NCI-H146 treated with DMSO at 0.1 percent for 48 hours (cell line): ENCODE measurements around the gene NECAB3.

ENCODE experiments used
- DNase-seq: peaks from one replicate; lab custom pipeline; 2025; ENCODE audit not compliant: unreplicated experiment; lab: John Stamatoyannopoulos, UW

Gene NECAB3

DNA sequence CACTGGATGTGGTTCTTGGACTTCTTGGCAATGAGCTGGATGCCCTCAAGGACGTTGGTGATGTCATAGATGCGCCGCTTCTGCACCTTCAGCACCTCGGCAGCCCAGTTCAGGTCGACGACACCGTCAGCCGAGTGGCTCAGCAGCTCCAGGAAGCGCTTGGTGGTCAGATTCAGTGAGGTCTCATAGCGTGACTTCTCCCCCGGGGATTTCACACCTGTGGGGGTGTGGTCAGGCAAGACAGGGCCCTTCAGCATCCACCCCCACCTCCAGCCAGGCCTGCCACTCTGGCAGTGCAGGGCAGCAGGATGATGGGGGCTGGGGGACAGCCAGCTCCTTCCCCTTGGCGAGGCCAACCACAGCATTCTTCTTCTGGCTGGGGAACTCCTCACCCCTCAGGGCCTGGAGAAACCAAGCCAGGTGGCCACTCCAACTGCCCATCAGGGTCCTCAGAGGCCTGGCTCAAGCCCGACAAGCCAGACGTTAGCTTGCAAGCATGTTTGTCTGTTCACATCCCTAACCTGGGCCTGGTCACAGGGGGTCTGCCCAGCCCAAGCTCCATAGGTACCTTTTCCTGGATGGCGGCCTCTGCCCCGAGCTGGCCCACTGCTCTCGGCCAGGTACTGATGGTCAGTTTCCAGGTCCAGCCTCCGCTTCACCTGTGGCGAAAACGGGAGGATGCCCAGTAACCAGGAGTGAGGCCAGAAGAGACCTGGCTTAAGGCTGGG lies 5.7 kb upstream of the NECAB3 start:
- no peak for DNase-seq

DNA sequence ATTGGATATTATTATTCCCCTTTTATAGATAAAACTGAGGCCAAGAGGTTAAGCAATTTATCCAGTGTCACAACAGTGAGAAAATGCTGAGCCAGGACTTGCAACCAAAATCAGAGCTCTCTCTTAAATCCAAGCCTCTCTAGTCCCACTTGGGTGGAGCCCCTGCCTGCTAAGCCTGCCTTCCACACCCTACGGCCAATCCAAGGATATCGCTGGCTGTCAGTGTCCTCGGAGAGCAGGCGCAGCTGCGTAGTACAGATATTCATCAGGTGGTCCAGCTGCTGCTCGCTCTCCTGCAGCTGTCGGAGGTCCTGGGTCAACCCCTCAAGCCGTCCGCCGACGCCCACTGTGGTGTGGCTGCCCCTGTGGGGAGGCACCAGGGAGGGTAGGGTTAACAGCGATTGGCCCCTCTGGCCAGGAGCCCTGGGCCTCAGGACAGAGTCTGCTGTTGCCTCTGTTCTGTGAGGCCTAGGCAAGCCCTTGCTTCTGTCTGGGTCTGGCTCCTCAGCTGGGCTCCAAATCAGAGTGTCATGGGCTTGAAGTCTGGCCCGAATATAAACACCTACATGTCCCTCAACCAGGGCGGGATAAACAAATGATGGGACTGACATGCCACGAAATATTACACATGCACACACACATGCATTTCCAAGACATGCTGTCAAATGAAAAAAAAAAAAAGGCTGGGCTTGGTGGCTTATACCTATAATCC lies 3.9 kb upstream of the NECAB3 start:
- no peak for DNase-seq

DNA sequence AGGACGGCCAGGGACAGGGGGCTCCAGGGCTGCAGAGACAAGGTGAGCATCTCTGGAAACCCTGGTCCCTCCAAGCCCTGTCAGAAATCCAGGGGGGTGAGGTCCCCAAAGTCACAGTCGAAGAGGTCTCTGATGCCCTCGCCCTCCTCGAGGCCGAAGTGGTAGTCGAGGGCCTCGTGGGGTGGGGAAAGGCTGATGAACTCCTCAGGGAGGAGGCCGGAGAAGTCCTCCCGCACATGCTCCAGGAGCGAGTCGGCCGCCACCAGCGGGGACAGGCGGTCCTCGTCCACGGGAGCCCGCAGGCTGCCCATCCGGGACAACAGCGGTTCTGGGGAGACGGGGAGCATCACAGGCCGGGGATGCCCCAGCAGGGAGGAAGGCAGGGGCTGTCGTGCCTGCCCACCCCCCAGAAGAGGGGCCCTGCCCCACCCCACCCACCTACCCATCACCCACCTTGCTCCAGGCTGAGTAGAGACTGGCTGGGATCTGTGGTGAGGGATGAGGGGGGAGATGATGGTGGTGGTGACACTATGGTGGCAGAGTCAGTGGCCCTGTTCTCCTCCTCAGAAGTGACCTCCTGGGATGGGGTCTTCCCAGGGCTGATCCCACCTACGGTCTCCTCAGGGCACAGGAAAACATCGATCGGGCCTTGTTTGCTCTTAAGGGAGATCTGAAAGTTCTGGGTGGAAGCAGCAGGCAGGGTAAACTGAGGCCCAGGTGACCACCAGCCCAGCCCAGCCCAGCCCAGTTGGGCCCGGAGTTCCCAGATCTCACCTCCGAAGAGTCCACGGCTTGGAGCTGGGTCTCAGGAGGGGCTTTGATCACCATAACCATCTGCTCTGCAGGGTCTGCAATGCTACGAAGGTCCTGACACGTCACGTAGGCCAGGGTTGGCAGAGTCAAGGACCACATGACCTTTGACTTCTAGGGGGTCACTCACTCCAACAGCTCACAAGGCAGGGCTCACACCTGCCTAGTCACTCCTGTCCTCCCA lies 2.7 kb upstream of the NECAB3 start:
- no peak for DNase-seq

DNA sequence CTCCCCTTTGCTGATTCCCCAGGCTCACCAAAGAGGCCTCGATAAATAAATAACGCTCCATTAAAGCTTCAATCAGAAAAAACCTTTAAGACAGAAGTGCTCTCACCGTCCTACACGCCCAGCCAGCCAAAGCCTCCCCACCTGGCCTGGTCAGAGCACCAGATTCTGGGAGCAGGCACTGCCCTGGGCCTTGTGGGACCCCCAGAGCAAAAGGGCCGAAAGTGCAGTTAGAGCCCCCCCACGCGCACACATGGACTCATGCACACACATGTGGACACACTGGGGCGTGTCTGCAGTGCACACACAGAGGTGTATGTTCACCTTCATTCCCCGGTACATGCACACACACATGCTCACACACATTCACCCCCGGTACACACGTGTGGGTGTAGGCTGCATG lies 1.9 kb upstream of the NECAB3 start:
- no peak for DNase-seq

DNA sequence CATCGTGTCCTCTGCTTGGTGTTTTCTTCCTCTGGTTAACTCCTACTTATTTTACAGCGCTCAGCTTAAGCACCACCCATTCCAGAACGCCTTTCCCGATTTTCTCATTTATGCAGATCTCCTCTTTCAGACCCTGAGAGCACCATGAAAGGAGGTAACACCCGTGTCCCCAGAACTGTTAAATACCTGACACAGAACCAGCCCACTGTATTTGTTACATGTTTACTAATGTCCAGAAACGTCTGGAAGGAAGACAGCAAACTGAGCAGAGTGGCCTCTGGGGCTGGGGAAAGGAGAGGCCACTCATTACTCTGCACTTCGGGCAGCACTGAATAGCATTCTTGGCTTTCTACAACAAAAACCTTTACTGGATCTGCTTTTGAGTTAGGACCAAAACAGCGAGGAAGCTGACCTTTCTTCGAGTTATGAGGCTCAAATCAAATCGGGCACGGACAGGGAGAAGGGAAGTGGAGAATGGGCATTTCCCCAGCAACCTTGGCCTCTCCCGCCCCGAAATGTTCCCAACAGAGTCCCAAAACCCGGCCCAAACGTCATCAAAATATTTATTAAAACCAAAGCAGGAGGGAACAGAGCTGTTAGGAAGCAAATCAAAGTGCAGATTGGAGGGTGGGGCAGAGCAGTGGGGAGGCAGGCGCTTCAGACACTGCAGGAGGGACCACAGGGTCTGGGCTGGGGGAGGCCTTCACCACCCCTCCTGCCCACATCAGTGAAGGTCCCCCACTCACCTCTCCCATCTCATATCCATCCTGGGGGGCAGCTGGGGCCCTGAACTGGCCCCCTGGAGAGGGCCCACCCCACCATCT lies 1.1 kb upstream of the NECAB3 start:
- peak; percentile 16 for DNase-seq

DNA sequence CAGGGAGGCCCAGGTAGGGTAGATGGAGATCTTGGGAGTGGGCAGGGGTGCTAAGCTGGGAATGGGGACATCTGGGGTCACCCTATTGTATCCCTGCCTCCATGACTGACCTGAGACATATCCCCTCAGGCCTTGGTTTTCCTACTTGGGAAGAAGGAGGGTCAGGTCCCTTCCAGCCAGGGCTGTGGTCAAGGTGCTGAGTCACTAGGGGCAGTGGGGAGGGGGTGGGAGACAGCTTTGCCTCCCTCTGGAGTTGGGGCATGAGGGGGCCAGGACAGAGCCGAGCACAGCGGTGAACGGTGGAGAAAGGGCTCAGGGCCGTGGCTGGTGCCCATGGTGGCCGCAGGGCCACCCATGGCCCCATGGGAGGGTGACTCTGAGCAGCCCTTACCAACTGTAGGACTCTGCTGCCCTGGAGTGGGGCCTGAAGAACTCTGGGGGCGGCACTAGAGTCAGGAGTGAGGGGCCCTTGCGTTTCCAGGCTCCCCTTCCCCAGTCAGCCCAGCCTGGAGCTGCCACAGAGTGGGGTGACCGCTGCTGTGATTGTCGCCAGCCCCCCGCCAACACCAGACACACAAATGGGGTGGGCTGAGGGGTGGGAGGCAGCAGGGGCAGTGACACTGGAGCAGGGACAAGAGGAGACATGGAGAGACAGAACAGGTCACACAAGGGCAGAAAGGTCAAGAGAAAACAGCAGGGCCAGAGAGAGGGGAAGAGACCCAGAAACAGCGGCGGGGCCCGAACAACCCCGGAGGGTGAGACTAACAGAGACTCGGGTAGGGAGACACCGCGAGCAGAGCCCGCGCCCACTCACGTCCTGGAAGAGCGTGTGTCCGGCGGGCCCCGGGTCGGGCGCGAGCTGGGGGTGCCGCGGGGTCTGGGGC lies 576 bp downstream of the NECAB3 start:
- DNase-seq: peak; percentile 54

DNA sequence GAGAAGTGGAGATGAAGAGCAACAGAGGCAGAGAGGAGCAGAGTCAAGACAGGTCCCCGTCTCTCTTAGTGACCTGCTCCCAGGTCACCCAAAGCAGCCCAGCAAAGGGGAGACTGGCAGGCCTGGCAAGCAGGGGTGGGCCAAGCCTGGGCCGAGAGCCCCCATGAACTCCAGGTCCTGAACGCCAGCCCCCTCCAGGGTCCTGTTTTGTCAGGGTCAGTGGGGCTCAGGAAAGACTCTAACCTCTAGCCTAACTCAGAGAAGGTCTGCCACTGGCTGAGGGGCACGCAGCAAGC lies 1.2 kb downstream of the NECAB3 start:
- no peak for DNase-seq

DNA sequence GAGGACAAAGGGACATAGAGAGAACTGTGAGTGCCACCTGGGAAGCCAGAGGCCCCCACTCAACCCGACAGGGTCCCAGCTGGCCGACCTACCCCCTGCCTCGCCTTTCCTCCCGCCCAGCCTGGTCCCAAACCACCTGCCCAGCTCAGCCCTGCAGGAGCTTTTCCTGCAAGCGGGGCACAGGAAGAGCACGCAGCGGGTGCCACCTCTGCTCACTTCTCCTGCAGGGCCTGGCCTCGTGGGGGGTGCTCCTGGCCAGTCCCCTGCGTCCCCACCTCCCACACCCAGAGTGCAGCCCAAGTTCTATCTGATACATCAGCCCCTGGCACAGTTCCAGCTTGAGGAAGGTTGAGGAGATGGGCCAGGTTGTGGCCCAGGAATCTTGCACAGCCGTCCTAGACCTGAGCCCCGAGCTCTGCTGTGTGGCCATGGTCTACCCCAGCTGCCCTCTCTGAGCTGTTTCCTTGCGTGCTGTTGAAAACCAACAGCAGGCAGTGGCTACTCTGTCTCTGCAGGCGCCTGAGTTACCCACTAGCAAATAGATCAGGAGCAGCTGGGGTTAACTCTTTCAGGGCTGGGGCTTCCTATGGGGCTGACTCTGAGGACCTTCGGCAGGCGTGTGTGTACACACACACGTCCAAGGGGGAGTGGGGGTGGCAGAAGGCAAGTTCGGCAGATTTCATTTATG lies 1.7 kb downstream of the NECAB3 start:
- peak; percentile 94 for DNase-seq

DNA sequence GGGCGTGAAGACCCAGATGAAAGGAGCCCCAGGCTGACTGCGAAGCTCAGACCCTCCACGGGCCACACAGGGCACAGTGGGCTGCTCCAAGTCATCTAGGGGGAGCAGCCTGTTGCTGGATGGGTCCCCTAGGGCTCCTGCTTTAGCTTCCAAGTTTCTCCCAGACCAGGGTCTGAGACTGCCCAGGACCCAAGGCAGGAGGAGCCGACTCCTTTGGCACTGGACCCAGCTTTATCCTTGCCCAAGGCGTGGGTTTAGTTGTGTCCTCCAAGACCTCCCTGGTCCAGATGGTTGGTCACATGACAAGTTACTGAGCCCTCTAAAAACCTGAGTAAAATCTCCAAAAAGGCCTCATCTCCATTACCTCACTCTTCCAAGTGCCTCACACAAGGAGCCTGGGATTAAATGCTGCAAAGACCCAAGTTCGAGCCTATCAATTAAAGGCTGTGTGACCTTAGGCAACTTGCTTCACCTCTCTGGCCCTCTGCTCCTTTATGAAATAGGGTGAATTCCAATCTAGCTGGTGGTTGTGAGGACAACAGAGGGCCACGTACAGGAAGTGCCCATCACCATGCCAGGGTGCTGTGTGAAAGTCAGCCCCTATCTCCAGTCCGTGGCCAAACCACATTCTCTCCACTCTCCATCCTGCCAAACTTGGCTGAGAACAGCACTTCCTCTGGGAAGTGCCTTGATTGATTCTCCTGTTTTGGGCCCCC lies 2.5 kb downstream of the NECAB3 start:
- DNase-seq: no peak

DNA sequence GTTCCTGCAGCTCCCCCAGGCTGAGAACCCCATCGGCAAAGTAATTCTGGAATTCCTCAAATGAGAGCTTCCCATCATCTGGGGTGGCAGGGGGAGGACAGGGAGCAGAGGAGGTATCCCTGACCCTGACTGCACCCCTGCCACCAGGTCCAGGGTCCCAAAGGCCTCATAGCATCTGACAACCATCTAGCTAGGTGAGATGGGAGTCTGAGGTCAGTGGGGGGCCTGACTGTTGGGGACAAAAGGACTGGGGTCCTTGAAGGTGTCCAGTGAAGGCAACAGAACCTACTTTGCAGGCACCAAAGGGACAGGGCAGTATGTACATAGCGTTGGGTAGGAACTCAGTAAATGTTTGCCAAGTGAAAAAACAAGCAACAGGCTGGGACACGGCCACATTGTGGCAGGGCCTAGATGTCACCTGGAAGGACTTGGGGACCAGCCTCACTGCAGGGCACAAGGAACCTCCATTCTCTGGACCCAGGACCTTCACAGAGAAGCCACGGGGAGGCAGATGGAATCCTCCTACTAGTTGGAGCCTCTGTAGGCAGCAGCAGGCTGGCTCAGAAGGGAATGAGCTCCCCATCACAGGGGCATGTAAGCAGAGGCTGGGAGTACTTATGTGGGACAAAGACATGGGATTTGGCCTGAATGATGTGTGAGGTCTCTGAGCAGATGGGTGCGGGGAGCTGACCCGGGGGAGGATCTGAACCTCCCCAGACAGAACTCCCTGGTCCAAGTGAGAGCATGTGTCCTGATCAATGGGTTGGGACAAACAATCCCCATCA lies 3.3 kb downstream of the NECAB3 start:
- no peak for DNase-seq

DNA sequence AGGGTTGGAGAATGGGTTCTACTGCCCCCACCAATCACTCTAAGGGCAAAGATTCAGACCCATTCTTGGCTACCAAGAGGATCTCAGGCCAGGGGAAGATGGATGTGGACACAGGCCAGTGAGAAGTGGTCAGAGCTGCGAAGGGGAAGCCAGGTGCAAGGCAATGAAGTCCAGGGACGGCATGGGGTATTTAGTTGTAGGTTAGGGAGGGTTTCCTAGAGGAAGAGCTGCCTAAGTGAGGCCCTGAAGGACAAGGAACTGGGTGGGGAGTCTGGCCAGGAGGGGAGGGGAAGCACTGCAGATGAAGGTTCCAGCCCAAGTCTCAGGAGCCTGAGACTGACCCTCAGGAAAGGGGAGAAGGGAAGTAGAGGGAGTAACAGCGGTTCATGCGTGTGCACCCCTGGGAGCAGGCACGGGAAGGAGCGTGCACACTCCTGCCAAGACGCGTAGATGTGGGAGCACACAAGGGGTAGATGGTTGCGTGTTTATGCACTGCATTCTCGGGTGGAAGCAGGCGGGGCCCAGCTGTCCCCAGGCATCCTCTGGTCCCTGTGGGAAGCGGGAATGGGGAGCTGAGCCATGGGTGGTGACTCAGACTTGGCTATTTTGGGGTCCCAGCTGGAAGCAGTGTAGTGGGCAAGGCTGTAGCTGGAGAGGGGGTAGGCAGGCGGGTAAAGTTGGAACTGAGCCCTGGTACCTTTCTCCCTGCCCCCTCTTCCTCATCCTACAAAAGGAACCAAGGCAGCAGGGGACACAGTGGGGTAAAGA lies 4.2 kb downstream of the NECAB3 start:
- no peak for DNase-seq

DNA sequence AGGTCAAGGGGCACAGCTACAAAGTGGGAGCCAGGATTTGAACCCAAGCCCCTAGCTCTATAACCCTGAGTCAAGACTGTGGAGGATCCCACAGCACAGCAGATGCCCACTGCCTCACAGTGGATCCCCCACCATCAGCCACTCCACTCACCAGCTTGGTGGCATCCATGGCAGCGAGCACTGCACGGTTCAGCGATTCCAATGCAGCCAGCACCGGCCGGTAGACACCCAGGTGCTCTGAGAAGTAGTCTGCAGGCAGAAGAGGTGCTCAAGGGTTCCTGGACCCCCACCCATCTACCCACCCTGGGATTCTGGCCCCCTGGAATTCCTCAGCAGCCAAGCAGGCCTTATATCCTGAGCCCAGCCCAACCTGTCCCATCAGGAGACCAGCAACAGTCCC lies 5.0 kb downstream of the NECAB3 start:
- DNase-seq: no peak

DNA sequence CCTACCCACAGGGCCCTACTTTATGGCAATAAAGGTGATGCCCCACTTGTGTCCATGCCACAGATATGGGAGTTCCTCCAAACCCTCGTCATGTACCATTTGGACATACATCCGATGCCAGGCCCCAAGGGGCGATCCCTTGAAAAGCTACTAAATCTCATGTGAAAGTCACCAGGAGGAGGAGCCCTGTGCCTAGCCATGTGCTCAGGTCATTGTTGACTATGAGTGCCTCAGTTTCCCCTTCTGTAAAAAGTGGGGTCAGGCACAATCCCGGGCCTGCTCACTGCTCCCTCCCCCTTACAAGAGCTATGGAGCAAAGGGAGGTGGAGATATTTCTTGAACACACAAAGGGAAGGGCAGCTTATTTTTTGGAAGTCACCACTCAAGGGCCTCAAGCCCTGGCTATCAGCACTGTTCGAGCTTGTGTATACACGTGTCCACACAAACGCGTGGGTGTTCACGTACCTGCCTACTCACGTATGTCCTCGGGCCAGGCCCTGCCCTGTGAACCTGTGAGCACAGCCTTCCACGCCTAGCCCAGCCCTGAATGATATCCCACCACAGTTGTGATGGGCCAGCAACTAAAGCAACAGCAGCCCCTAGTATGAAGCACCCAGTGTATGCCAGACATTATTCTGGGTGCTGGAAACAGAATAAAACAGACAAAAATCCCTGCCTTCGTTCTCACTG lies 5.6 kb downstream of the NECAB3 start:
- no peak for DNase-seq

DNA sequence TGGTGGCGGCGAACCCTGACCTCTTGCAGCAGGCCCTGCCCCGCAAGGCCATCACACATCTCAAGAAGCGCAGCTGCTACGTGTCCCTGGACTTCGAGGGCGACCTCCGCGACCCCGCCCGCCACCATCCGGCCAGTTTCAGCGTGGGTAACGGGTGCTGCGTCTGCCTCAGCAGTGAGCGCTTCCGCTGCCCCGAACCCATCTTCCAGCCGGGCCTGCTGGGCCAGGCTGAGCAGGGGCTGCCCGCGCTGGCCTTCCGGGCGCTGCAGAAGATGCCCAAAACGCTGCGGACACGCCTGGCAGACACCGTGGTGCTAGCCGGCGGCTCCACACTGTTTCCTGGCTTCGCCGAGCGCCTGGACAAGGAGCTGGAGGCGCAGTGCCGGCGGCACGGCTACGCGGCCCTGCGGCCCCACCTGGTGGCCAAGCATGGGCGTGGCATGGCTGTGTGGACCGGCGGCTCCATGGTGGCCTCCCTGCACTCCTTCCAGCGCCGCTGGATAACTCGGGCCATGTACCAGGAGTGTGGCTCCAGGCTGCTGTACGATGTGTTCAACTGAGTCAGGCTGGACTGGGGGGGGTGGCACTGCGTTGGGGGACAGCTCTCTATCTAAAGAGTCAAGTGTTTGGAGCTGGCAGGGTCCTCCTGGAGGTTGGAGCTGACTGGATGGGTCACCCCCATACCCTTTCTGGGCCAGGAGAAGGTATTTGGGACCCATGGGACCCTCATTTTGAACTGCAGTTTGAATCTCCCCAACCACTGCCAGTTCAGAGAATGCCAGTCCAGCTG lies 6.4 kb downstream of the NECAB3 start:
- DNase-seq: peak; percentile 17

DNA sequence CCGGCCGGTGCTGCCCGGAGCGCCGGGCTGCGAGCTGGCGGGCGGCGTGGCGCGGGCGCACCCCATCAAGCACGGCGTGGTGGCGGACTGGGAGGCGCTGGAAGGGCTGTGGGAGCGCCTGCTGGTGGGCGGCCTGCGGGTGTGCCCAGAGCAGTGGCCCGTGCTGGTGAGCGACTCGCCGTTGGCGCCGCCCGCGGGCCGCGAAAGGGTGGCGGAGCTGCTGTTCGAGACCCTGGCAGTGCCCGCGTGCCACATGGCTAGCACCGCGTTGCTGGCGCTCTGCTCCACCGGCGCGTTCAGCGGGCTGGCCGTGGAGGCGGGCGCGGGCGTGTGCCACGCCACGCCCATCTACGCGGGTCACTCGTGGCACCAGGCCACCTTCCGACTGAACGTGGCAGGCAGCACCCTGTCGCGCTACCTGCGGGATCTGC lies 7.0 kb downstream of the NECAB3 start:
- DNase-seq: no peak
